HepG2 (cell line): Measurements from ENCODE around the gene PHF13. TPM values are rescaled to one million over a fixed set of nuclear protein-coding genes. Genes with fewer than 3 reads are reported as not detected.

Experiments
- AKAP8 ChIP-seq: sonication (generic); formaldehyde crosslinking; IDR thresholded peaks from 2 replicates; pipeline ENCODE4 v1.5.1; 2020; ENCODE audit warnings: mild to moderate bottlenecking, missing genetic modification reagents
- CCDC6 ChIP-seq: sonication (generic); formaldehyde crosslinking; IDR thresholded peaks from 2 replicates; pipeline ENCODE4 v1.8.1; 2022; ENCODE audit warnings: mild to moderate bottlenecking, missing genetic modification reagents, moderate library complexity
- CEBPB ChIP-seq: IDR thresholded peaks from 2 replicates; pipeline ENCODE4 v1.6.1; 2011; ENCODE audit warnings: low read depth, low read length, improper control_type of control experiment, borderline replicate concordance
- GATA4 ChIP-seq: sonication (generic); IDR thresholded peaks from 2 replicates; pipeline ENCODE4 v1.6.1; 2016; ENCODE audit warnings: antibody characterized with exemption, low read depth, borderline replicate concordance
- MED1 ChIP-seq: sonication (generic); formaldehyde crosslinking; IDR thresholded peaks from 2 replicates; pipeline ENCODE4 v1.4.0; 2020; ENCODE audit warnings: missing genetic modification reagents
- PATZ1 ChIP-seq: sonication (generic); formaldehyde crosslinking; IDR thresholded peaks from 2 replicates; pipeline ENCODE4 v1.4.0; 2020; ENCODE audit warnings: missing genetic modification reagents
- REPIN1 ChIP-seq: sonication (generic); formaldehyde crosslinking; IDR thresholded peaks from 2 replicates; pipeline ENCODE4 v1.8.0; 2022; ENCODE audit warnings: missing genetic modification reagents, low read depth, mild to moderate bottlenecking, borderline replicate concordance
- RXRB ChIP-seq: IDR thresholded peaks from 2 replicates; pipeline ENCODE4 v1.6.1; 2016; ENCODE audit warnings: borderline replicate concordance, missing genetic modification reagents, missing compliant biosample characterization
- SAFB2 ChIP-seq: sonication (generic); formaldehyde crosslinking; IDR thresholded peaks from 2 replicates; pipeline ENCODE4 v1.5.1; 2020; ENCODE audit warnings: missing genetic modification reagents, low read depth, mild to moderate bottlenecking, borderline replicate concordance
- SOX5 ChIP-seq: IDR thresholded peaks from 2 replicates; pipeline ENCODE4 v1.6.1; 2016; ENCODE audit warnings: borderline replicate concordance
- TAF1 ChIP-seq: sonication (generic); formaldehyde crosslinking; IDR thresholded peaks from 2 replicates; pipeline ENCODE4 v1.4.0; 2020; ENCODE audit warnings: missing genetic modification reagents
- ZNF598 ChIP-seq: sonication (generic); formaldehyde crosslinking; IDR thresholded peaks from 2 replicates; pipeline ENCODE4 v1.5.1; 2020; ENCODE audit warnings: mild to moderate bottlenecking, missing genetic modification reagents, borderline replicate concordance
- ZNF672 ChIP-seq: sonication (generic); formaldehyde crosslinking; IDR thresholded peaks from 2 replicates; pipeline ENCODE4 v1.8.1; 2022; ENCODE audit warnings: missing genetic modification reagents
- ZNF879 ChIP-seq: sonication (generic); formaldehyde crosslinking; IDR thresholded peaks from 2 replicates; pipeline ENCODE4 v1.8.1; 2023; ENCODE audit warnings: missing genetic modification reagents
- polyA plus RNA-seq, 8 experiments: library from polyadenylated mRNA; depleted of rRNA in 3 of 8; stranded (reverse) in 7 of 8; unstranded in 1 of 8; fragments of >200 nt; fragmentation: Illumina TruSeq in 4 of 8; extraction: Trizol in 4 of 8; gene quantifications; 2 replicates each; pipeline versions ENCODE4 v1.2.1 to v1.2.3, GENCODE V29; 2011 to 2016; ENCODE audit warnings: low read depth in 4 of 8, missing spikeins in 1 of 8, mixed read lengths in 1 of 8; ENCODE audit not compliant: insufficient read depth in 1 of 8
- total RNA-seq, 5 experiments: library from RNA; depleted of rRNA; stranded (reverse); fragments of >200 nt; fragmentation: Illumina TruSeq; extraction: Trizol; gene quantifications; 2 replicates each; pipeline ENCODE4 v1.2.3, GENCODE V29; 2016; ENCODE audit warnings: low read depth in 1 of 5
- TF ChIP-seq, protein P1 (sequence below): sonication (generic); formaldehyde crosslinking; IDR thresholded peaks from 2 replicates; pipeline ENCODE4 v1.4.0; 2020; ENCODE audit warnings: mild to moderate bottlenecking, missing genetic modification reagents
- TF ChIP-seq, protein P2 (sequence below): sonication (generic); formaldehyde crosslinking; IDR thresholded peaks from 2 replicates; pipeline ENCODE4 v1.4.0; 2020; ENCODE audit warnings: missing genetic modification reagents
- TF ChIP-seq, protein P3 (sequence below): sonication (generic); formaldehyde crosslinking; IDR thresholded peaks from 2 replicates; pipeline ENCODE4 v1.8.0; 2022; ENCODE audit warnings: mild to moderate bottlenecking, missing genetic modification reagents, borderline replicate concordance
- TF ChIP-seq, protein P4 (sequence below): sonication (generic); formaldehyde crosslinking; IDR thresholded peaks from 2 replicates; pipeline ENCODE4 v1.9.0; 2021; ENCODE audit warnings: missing genetic modification reagents, borderline replicate concordance

Gene PHF13
- total and polyA plus RNA-seq, 2 of the 13 experiments (the other 11 are each of a cell fraction or from before 2014, with no cell fraction given) = 4.7 to 7.4 TPM

DNA sequence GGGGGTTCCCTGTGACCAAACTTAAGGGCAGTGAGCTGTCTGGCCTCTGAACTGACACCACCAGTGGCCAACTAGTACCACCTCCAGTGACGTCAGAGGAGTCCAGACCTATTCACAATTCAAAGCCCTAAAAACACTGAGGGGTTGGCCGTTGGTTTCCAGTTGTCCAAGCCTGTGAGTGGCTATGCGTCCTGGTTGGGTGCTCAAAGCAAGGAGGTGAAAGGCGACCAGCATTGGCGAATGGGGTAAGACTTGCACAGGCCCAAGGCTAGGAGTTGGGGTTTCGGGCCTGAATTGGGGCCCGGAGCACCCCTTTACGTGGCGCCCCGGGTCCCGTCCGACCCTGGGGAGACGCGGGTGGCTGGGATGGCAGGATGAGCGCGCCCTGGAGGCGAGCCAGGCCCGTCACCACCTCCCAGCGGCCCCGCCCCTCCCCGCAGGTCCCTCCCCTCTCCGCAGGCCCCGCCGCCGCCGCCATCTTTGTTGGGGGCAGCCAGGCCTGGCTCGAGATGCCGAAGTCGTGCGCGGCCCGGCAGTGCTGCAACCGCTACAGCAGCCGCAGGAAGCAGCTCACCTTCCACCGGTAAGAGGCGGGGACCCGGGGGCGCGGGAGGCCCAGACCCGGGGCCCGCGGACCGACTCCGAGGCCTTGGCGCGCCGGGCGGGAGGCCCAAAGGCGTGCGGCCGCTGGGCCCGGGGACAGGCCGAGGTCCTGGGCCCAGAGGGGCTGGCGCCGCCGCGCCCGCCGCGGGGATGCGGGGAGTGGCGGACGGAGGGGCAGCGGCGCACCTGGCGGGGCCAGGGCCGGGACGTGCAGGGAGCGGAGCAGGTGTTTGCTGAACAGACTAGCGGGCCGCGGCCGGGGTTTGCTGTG, 11.4 kb downstream of the PHF13 start, which contains the start of gene THAP3 (continued):
- TF ChIP-seq PATZ1 (CRISPR knock-in tag) (peak; percentile 17; the same call in 1 of the 2 replicates), ZNF879 (no peak), SOX5 (CRISPR knock-in tag) (peak; percentile 10; the same call in 1 of the 2 replicates), RXRB (CRISPR knock-in tag) (no peak), CEBPB (no peak), AKAP8 (CRISPR knock-in tag) (no peak), REPIN1 (CRISPR knock-in tag) (no peak), TAF1 (CRISPR knock-in tag) (peak; percentile 48; the same call in 1 of the 2 replicates), ZNF672 (CRISPR knock-in tag) (no peak), MED1 (CRISPR knock-in tag) (no peak), GATA4 (no peak), ZNF598 (CRISPR knock-in tag) (peak; percentile 74; the same call in 1 of the 2 replicates), SAFB2 (CRISPR knock-in tag) (no peak; the same call in 1 of the 2 replicates), CCDC6 (peak; percentile 73; the same call in 1 of the 2 replicates)
- TF ChIP-seq, protein P1, sequence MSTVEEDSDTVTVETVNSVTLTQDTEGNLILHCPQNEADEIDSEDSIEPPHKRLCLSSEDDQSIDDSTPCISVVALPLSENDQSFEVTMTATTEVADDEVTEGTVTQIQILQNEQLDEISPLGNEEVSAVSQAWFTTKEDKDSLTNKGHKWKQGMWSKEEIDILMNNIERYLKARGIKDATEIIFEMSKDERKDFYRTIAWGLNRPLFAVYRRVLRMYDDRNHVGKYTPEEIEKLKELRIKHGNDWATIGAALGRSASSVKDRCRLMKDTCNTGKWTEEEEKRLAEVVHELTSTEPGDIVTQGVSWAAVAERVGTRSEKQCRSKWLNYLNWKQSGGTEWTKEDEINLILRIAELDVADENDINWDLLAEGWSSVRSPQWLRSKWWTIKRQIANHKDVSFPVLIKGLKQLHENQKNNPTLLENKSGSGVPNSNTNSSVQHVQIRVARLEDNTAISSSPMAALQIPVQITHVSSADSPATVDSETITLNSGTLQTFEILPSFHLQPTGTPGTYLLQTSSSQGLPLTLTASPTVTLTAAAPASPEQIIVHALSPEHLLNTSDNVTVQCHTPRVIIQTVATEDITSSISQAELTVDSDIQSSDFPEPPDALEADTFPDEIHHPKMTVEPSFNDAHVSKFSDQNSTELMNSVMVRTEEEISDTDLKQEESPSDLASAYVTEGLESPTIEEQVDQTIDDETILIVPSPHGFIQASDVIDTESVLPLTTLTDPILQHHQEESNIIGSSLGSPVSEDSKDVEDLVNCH (CRISPR knock-in tag) = no peak
- TF ChIP-seq, protein P2, sequence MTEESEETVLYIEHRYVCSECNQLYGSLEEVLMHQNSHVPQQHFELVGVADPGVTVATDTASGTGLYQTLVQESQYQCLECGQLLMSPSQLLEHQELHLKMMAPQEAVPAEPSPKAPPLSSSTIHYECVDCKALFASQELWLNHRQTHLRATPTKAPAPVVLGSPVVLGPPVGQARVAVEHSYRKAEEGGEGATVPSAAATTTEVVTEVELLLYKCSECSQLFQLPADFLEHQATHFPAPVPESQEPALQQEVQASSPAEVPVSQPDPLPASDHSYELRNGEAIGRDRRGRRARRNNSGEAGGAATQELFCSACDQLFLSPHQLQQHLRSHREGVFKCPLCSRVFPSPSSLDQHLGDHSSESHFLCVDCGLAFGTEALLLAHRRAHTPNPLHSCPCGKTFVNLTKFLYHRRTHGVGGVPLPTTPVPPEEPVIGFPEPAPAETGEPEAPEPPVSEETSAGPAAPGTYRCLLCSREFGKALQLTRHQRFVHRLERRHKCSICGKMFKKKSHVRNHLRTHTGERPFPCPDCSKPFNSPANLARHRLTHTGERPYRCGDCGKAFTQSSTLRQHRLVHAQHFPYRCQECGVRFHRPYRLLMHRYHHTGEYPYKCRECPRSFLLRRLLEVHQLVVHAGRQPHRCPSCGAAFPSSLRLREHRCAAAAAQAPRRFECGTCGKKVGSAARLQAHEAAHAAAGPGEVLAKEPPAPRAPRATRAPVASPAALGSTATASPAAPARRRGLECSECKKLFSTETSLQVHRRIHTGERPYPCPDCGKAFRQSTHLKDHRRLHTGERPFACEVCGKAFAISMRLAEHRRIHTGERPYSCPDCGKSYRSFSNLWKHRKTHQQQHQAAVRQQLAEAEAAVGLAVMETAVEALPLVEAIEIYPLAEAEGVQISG (CRISPR knock-in tag) = peak; percentile 77; the same call in 1 of the 2 replicates
- TF ChIP-seq, protein P3, sequence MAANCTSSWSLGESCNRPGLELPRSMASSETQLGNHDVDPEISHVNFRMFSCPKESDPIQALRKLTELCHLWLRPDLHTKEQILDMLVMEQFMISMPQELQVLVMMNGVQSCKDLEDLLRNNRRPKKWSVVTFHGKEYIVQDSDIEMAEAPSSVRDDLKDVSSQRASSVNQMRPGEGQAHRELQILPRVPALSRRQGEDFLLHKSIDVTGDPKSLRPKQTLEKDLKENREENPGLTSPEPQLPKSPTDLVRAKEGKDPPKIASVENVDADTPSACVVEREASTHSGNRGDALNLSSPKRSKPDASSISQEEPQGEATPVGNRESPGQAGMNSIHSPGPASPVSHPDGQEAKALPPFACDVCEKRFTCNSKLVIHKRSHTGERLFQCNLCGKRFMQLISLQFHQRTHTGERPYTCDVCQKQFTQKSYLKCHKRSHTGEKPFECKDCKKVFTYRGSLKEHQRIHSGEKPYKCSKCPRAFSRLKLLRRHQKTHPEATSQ (CRISPR knock-in tag) = no peak
- TF ChIP-seq, protein P4, sequence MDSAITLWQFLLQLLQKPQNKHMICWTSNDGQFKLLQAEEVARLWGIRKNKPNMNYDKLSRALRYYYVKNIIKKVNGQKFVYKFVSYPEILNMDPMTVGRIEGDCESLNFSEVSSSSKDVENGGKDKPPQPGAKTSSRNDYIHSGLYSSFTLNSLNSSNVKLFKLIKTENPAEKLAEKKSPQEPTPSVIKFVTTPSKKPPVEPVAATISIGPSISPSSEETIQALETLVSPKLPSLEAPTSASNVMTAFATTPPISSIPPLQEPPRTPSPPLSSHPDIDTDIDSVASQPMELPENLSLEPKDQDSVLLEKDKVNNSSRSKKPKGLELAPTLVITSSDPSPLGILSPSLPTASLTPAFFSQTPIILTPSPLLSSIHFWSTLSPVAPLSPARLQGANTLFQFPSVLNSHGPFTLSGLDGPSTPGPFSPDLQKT (CRISPR knock-in tag) = no peak
